HG03097 (cell line): ENCODE results near the gene MKNK1.

Experiments used
- ATAC-seq: cut with Tn5 transposase; IDR thresholded peaks from one replicate; pipeline ENCODE4 v1.9.1; 2021; ENCODE audit not compliant: unreplicated experiment, low FRiP score

The MKNK1 gene

DNA sequence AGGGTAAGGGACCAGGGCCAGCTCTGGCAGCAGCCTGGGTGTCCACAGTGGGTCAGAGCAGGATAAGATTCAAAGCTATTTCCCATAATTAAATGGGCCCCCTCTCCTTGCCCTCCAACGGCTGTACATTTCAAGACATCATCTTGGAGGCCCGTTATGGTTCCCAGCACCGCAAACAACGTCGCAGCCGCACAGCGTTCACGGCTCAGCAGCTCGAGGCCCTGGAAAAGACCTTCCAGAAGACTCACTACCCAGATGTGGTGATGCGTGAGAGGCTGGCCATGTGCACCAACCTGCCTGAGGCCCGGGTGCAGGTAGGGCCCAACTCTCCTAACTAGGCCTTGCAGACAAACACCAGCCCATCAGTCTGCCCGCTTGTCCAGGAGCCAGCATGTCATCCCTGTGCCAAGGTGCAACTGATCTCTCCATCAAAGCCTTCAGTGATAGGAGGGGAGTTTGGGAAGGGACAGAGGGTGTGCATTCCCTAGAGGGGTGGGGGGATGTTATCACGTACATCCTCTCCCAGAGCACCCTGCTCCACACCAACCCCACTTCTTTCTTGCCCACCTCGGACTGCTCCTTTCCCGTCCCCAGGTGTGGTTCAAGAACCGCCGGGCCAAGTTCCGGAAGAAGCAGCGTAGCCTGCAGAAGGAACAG is 93.6 kb downstream of the MKNK1 start:
- ATAC-seq, result no peak

GRCh38 chr1:46508757-46509156 is 95.3 kb downstream of the MKNK1 start:
- no peak for ATAC-seq
